SJSA1 (cell line): ENCODE results near the gene GALNT5. TPM values are rescaled to one million over a fixed set of nuclear protein-coding genes. Genes with fewer than 3 reads are reported as not detected.

Experiments
- DNase-seq, 2 experiments: peaks; one replicate each; pipeline ENCODE4 v3.0.0-alpha.2; 2015 to 2020; ENCODE audit warnings: low spot score in 2 of 2, low read depth in 1 of 2
- H3K27ac ChIP-seq: fragments of 250-450 bp; sonication (Bioruptor Pico); 2 replicates; pipeline ENCODE4 v1.5.1; 2020; ENCODE audit warnings: mild to moderate bottlenecking, moderate library complexity
- H3K27me3 ChIP-seq: fragments of 250-450 bp; sonication (Bioruptor Pico); replicated peaks from 2 replicates; pipeline ENCODE4 v1.5.1; 2020; ENCODE audit warnings: mild to moderate bottlenecking, moderate library complexity
- H3K36me3 ChIP-seq: fragments of 250-450 bp; sonication (Bioruptor Pico); 2 replicates; pipeline ENCODE4 v1.5.1; 2020; ENCODE audit warnings: mild to moderate bottlenecking
- H3K4me1 ChIP-seq: fragments of 250-450 bp; sonication (Bioruptor Pico); replicated peaks from 2 replicates; pipeline ENCODE4 v1.6.1; 2021; ENCODE audit warnings: mild to moderate bottlenecking
- H3K4me3 ChIP-seq: fragments of 250-450 bp; sonication (Bioruptor Pico); 2 replicates; pipeline ENCODE4 v1.5.1; 2020; ENCODE audit warnings: mild to moderate bottlenecking
- H3K9me3 ChIP-seq: fragments of 250-450 bp; sonication (Bioruptor Pico); replicated peaks from 2 replicates; pipeline ENCODE4 v1.5.1; 2020; ENCODE audit warnings: mild to moderate bottlenecking
- total RNA-seq: library from RNA; depleted of rRNA; stranded (reverse); fragments of >200 nt; shearing (Covaris generic); gene quantifications from 2 replicates; pipeline ENCODE4 v1.2.3, GENCODE V29; 2014

Gene GALNT5
- total RNA-seq, 1 experiment from 2014 or later, result 2.7 TPM

DNA sequence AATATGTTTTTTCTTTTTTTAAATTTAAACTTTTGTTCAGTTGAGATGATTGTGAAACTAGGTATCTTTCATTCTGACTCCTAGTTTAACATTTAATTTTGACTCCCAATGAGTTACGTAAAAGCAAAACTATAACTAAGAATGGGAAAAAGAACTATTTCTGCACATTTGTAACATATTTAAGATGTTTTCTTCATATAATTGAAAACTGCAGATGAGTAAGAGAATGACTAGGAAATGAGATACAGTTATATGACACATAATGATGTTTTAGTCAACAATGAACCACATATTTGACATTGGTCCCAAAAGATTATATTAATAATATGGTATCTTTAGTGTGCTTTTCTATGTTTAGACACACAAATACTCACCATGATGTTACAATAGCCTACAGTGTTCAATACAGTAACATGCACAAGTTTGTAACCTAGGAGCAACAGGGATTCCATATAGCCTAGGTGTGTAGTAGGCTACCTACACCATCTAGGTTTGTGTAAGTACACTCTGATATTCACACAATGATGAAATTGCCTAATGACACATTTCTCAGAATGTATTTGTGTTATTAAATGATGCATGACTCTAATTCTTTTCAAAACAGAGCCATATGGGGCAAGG is 55.5 kb downstream of the GALNT5 start:
- H3K9me3 ChIP-seq, result no peaks in the 10 kb centered on the region
- no peak overlapping the region for H3K27ac ChIP-seq
- H3K36me3 ChIP-seq, result no peaks in the 10 kb centered on the region
- H3K27me3 ChIP-seq, result no peaks in the 10 kb centered on the region
- no peak for DNase-seq
- H3K4me3 ChIP-seq, result no peak overlapping the region
- no peaks in the 10 kb centered on the region for H3K4me1 ChIP-seq

DNA sequence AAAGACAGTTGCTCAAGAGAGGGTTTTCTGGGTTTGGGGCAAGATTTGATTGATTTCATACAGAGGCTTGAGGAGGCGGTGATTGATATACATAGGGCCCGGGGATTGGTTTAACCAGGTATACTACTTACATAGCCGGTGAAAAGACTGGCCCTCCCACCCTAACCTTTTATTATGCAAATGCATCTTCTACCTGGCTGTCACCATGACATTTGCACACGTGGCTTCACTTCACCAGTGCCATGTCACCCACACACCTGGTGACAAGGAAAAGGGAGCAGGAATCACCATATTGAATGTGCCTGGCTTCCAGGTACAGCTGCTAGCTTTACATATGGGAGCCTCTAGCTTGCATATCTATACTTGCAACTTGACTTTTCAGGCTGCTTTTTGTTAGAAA is 58.4 kb downstream of the GALNT5 start:
- Histone ChIP-seq H3K9me3 (no peaks in the 10 kb centered on the region), H3K36me3 (no peaks in the 10 kb centered on the region), H3K27ac (no peak overlapping the region), H3K4me1 (no peaks in the 10 kb centered on the region), H3K4me3 (no peak overlapping the region), H3K27me3 (no peaks in the 10 kb centered on the region)
- no peak for DNase-seq

DNA sequence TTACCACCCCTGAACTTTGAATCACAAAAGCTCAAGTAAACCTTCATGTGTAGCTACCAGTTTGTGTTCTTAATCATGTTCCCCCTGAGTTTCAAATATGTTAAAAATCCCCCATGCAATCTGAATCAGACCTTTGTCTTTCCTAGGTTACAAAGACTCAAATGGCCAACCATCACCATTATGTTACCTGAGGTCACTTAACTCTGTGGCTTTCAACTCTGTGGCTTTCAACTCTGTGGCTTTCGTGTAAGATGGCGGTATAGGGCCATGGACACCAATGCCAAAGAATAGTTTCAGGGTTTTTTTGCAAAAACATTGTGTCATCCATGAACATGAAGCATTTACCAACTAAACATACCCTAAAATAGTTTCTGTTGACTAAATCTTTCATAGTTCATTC is 61.4 kb downstream of the GALNT5 start:
- no peak overlapping the region for H3K4me3 ChIP-seq
- no peaks in the 10 kb centered on the region for H3K4me1 ChIP-seq
- no peaks in the 10 kb centered on the region for H3K9me3 ChIP-seq
- H3K36me3 ChIP-seq, result no peaks in the 10 kb centered on the region
- H3K27me3 ChIP-seq, result peaks cover 9% of the 10 kb centered on the region
- DNase-seq, result no peak
- H3K27ac ChIP-seq, result no peak overlapping the region

DNA sequence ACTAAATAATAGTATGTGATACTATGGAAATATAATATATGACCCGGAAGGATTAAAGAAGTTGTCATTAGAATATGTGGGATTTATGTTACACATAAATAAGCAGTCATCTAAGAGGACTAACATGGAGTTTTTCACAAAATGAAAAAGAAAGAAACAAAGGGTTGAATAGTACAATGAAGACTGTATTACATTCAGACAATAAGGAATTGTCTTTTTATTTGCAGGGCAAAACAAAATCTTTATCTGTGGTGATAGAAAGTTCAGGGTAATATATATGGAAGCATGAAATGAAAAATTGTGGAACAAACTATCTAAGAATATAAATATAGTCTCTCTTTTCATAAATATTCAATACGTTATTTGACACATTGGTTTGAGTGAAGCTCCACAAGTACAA is 62.3 kb downstream of the GALNT5 start:
- H3K4me1 ChIP-seq, result no peaks in the 10 kb centered on the region
- H3K27ac ChIP-seq, result no peak overlapping the region
- H3K36me3 ChIP-seq, result no peaks in the 10 kb centered on the region
- no peaks in the 10 kb centered on the region for H3K9me3 ChIP-seq
- DNase-seq, result no peak
- H3K4me3 ChIP-seq, result no peak overlapping the region
- peaks cover 9% of the 10 kb centered on the region for H3K27me3 ChIP-seq

DNA sequence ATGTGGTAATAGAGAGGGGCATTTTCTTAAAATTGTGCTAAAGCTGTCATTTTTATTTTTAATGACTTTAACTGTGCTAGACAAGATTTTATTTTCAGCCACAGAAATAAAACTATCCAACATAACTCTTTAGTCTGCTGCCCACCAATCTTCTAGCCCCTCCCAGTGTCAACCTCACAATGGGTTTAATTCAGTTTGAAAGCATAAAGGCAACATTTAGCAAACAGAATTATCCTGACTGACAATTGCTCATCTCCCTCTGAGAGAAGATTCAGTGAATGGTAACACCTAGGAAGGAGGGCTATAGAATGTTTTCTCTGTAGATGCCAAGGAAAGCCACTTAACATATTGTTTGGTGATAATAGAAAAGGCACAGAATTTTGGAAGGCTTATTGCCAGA is 62.9 kb downstream of the GALNT5 start:
- H3K27me3 ChIP-seq, result peaks cover 9% of the 10 kb centered on the region
- no peak overlapping the region for H3K27ac ChIP-seq
- H3K4me1 ChIP-seq, result no peaks in the 10 kb centered on the region
- H3K9me3 ChIP-seq, result no peaks in the 10 kb centered on the region
- DNase-seq, result no peak
- H3K36me3 ChIP-seq, result no peaks in the 10 kb centered on the region
- H3K4me3 ChIP-seq, result no peak overlapping the region

DNA sequence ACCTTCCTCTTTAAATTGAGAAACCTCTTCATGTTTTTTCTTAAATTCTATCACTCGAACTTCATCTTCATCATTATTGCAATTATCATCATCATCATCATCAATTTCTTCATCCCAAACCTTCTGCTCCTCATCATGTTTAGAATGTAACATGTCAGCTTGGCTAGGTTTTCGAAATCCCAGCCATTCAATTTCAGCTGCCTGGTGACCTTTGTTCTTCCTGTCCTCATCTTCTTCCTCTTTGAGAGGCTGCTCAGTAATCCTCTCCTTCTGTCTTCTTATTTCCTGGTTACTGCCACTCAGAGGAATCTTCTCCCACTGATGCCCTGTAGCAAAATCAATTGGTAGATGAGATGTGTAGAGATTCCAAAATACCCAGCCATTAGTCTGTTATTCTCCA is 64.0 kb downstream of the GALNT5 start:
- no peaks in the 10 kb centered on the region for H3K4me1 ChIP-seq
- no peaks in the 10 kb centered on the region for H3K9me3 ChIP-seq
- H3K27me3 ChIP-seq, result peaks cover 9% of the 10 kb centered on the region
- H3K4me3 ChIP-seq, result no peak overlapping the region
- DNase-seq, result no peak
- H3K36me3 ChIP-seq, result no peaks in the 10 kb centered on the region
- no peak overlapping the region for H3K27ac ChIP-seq

DNA sequence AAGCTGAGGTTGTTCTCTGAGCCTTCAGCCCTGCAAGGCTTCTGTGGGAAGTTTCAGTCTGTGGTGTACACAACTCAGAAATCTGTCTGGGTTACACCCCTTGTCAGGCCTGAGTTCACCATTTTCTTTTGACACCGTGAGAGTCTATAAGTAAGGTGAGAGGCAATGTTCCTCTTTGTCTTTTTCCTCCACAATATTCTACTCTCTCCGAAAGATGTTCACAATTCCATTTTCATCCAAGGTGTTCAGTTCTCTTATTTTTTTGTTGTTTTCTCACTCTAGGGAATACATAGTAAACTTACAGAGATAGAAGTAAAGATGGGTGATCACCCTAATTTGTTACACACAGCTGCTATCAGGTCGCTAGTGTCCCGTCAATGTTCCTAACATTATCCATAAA is 64.9 kb downstream of the GALNT5 start:
- Histone ChIP-seq H3K36me3 (no peaks in the 10 kb centered on the region), H3K4me1 (no peaks in the 10 kb centered on the region), H3K27me3 (peaks cover 9% of the 10 kb centered on the region), H3K27ac (no peak overlapping the region), H3K4me3 (no peak overlapping the region), H3K9me3 (no peaks in the 10 kb centered on the region)
- no peak for DNase-seq

DNA sequence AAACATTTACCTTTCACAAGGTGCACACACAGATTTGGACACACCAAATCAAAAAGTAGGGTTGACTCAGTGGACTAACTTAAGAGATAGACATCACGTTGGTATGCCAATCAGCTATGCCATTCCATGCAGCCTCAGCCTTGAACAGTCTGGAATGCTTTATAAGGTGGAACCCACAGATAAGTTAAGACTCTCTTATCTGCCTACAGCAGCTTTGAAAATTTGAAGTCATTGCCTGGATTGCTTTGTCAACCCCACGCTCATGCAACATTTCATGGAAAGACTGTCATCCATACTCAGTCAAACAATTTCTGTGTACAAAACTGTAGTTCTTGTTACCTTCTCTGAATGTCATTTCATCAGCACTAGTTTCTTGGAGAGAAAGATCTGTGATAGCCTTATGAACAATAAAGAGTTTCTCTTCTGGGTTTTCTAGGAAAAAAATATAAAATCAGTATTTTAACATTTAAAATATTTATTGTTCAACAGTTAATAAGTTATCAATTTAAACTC is 66.9 kb downstream of the GALNT5 start:
- Histone ChIP-seq H3K9me3 (no peaks in the 10 kb centered on the region), H3K27ac (no peak overlapping the region), H3K27me3 (peaks cover 9% of the 10 kb centered on the region), H3K36me3 (no peaks in the 10 kb centered on the region), H3K4me1 (no peaks in the 10 kb centered on the region), H3K4me3 (no peak overlapping the region)
- no peak for DNase-seq

DNA sequence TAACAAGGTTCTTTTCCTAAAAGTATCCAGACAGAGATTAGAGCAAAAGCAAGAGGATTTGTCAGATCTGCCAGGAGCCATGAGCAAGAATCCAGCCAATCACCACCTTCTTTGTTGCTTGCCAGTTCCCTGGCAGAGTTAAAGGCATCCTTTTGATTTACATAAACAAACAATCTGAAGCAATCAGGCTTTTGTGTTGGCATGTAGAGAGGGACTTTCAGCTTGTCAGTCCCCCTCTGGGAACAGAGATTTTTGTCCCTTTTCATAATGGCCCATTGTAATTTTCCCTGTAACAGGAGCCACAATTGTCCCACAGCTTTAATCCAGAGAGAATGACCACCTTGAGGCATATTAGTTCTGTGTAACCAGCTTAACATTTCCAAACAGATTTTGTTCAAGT is 68.3 kb downstream of the GALNT5 start, which contains the start of gene ERMN:
TSS of gene ERMN (minus strand) at position 39 of the 400 bp plus-strand sequence. CDS start 182 bp downstream, outside the sequence.
- DNase-seq, result no peak
- Histone ChIP-seq H3K9me3 (no peaks in the 10 kb centered on the region), H3K27me3 (peaks cover 9% of the 10 kb centered on the region), H3K36me3 (no peaks in the 10 kb centered on the region), H3K27ac (no peak within 1 kb of the TSS), H3K4me3 (no peak within 1 kb of the TSS), H3K4me1 (no peaks in the 10 kb centered on the region)

DNA sequence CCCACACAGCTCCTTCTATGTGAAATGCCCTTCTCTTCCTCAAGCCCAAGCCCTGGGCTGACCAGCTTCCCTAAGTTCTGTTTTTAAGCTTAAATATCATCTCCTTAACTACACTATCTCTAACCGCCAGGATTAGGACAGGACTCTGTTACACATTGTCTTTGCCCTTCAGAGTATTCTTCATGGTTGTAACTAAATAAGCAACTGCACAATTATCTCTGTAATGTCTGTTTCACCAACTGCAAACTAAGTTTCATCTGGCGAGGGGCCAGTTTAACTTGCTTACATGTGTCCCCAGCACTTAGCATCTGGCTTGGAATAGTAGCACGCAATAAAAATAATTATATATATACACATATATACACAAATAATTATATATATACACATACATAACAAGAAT is 69.2 kb downstream of the GALNT5 start:
- no peaks in the 10 kb centered on the region for H3K4me1 ChIP-seq
- H3K9me3 ChIP-seq, result no peaks in the 10 kb centered on the region
- no peak overlapping the region for H3K4me3 ChIP-seq
- H3K27ac ChIP-seq, result no peak overlapping the region
- H3K36me3 ChIP-seq, result no peaks in the 10 kb centered on the region
- no peak for DNase-seq
- H3K27me3 ChIP-seq, result peaks cover 9% of the 10 kb centered on the region

DNA sequence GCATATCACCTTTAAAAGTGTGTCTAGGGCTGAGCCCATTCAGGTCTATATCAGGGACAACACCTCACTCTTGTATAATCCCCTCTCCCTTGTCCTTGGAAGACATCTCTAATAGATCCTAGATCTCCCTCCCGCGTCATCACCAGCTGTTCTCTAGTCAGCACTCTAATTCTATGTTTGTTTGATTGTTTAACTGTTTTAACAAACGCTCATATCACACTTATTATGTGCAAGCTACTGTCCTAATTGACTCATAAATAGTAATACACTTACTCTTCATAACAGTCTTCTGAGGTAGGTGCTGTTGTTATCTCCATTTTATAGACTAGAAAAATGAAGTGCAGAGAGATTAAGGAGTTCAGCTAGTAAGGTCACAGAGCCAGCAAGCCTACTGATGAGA is 69.7 kb downstream of the GALNT5 start:
- Histone ChIP-seq H3K4me1 (no peaks in the 10 kb centered on the region), H3K36me3 (no peaks in the 10 kb centered on the region), H3K4me3 (no peak overlapping the region), H3K27me3 (peaks cover 7% of the 10 kb centered on the region), H3K9me3 (no peaks in the 10 kb centered on the region), H3K27ac (no peak overlapping the region)
- no peak for DNase-seq

DNA sequence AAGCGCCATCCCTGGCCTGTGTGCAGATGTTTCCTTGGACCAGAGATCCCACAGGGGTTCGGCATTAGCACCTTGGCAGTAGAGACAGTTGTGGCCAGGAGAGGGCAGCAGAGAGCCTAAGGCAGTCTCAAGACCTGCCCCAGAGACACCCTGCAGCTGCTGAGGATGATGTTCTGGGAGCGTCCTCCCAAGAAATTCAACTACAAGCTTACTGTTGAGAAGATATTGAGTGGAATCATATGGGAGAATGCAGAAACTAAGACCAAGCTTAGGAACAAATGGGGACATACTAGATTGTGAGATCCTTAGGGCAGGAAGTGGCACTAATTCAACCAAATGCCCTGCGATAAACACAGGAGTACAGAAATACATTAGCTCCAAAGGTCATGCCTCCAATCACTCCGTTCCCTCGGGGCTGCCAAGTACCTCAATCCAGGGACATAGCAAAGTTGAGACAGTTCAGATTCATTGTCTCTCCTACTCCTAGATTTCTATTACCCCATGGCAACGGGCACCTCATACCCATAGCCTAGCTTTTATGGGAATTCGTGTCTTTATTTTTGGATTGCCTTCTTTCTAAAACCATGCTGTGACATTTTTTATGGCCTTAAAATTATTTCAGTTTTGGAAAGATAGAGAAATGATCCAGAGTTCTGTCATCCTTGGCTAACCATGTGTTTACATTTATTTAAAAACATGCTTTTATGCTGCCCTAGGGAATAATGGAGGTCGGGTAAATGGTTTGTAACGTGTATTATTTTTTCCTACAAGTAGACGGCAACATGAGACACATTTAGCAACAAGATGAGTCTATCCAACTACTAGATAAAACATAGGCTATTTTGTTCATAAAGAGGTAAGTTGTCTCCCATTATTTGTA is 70.4 kb downstream of the GALNT5 start:
- no peak overlapping the region for H3K27ac ChIP-seq
- H3K36me3 ChIP-seq, result no peaks in the 10 kb centered on the region
- no peaks in the 10 kb centered on the region for H3K9me3 ChIP-seq
- DNase-seq, result peak; percentile 53 to 69
- H3K27me3 ChIP-seq, result peaks cover 2% of the 10 kb centered on the region; the same call in 1 of the 2 replicates
- no peaks in the 10 kb centered on the region for H3K4me1 ChIP-seq
- no peak overlapping the region for H3K4me3 ChIP-seq

DNA sequence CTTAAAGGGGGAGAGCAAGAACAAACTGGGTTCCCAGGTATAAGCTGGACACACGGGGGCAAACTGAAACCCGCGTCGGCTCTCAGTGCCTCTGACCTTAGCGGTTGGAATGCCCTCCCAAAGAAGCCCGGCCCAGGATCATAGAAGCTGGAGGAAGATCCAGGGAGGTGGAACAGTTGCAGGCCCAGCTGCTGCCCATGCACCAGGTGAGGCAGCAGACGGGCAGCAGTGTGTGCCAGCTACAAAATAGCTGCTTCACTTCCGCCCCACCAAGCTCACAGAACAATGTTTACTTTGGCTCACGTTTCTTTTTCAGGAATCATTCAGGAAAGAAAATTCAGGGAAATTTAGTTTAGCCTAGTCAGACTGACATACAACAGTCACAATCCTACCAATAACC is 72.0 kb downstream of the GALNT5 start:
- Histone ChIP-seq H3K9me3 (no peaks in the 10 kb centered on the region), H3K4me1 (no peaks in the 10 kb centered on the region), H3K27me3 (no peaks in the 10 kb centered on the region), H3K36me3 (no peaks in the 10 kb centered on the region), H3K27ac (no peak overlapping the region), H3K4me3 (no peak overlapping the region)
- DNase-seq, result no peak

DNA sequence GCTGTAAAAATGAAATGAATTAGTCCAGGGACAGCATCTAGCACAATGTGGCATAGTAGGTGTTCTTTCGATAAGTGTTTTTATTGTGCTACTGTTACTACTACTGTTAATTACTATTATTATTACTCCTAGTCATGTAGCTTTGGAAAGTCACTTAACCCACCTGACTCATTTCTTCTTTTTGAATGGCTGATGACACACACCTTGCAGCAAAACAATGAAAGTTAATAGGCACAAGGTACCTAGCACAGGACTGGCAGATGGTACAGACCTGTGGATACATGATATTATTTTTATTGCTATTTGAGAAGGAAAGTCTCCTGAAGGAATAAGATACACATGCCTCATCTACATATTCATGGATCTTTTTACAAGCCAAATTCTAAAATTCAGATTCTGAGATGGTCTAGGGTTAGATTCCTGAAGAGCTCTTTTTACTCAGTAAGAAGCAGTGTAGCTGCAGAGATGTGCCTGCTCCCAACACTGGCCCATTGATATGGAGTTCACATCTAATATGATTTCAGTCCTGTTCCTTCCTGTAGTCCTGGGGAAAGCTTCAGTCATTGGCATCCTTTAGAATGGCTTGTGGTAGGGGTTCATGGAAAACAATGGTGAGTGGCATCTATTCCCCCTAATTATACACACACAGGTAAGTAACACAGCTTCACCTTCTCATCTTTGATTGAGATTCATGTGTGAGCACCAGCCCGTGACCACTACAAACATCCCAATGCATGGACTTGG is 76.0 kb downstream of the GALNT5 start:
- Histone ChIP-seq H3K27ac (no peak overlapping the region), H3K4me3 (no peak overlapping the region), H3K9me3 (no peaks in the 10 kb centered on the region), H3K36me3 (no peaks in the 10 kb centered on the region), H3K27me3 (no peaks in the 10 kb centered on the region), H3K4me1 (no peaks in the 10 kb centered on the region)
- DNase-seq, result no peak
